NCI-H1048 (cell line): ENCODE data around the gene MORF4L2.

Source experiments
- DNase-seq: peaks from one replicate; lab custom pipeline; 2025; lab: John Stamatoyannopoulos, UW

The MORF4L2 gene

GRCh38 chrX:103631145-103631544 lies 55.4 kb downstream of the MORF4L2 start:
- no peak for DNase-seq

DNA sequence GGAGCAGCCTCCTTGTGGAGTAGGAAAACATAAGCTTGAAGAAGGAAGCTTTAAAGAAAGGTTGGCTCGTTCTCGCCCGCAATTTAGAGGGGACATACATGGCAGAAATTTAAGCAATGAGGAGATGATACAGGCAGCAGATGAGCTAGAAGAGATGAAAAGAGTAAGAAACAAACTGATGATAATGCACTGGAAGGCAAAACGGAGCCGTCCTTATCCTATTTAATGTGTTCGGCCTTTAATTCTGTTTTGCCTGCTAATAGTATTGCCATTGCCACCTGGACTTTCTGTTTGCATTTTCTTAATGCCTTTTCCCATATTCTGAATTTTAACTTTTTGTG lies 56.4 kb downstream of the MORF4L2 start:
- no peak for DNase-seq

DNA sequence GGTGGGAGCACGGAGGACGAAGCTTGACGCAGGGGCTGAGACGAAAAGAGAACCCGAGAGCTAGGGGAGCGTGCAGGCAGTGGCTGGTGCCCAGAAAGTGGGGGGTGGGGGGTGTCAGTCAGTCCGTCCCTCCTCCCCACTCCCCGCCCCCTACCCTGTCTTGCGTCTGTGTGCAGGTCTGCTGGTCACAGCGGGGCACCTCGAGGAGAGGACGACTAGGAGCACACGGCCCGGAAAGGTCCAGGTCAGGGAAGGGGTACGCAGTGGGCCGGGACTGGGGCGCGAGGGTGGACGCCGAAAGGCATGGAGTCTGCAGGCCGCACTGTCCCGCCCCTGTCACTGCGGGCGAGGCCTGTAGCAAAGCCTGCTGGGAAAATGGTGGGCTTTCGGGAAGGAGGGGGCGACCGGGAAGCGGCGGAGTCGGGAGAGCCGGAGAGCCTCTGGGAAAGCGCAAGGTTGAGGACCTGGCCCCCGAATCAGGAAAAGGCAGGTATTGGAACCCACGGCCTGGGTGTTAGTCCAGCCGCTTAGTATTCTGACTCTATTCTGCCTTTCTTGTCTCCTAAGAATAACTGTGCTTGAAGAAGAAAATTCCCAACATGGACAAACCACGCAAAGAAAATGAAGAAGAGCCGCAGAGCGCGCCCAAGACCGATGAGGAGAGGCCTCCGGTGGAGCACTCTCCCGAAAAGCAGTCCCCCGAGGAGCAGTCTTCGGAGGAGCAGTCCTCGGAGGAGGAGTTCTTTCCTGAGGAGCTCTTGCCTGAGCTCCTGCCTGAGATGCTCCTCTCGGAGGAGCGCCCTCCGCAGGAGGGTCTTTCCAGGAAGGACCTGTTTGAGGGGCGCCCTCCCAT lies 57.0 kb downstream of the MORF4L2 start:
- no peak for DNase-seq

- no peak for DNase-seq
These were observed 57.8 kb downstream of the MORF4L2 start, which contains the start of gene TCEAL1 for GRCh38 chrX:103628386-103629317. Gene TCEAL1 (plus strand): TSS chrX:103628975. CDS start chrX:103629917, 942 bp downstream.

DNA sequence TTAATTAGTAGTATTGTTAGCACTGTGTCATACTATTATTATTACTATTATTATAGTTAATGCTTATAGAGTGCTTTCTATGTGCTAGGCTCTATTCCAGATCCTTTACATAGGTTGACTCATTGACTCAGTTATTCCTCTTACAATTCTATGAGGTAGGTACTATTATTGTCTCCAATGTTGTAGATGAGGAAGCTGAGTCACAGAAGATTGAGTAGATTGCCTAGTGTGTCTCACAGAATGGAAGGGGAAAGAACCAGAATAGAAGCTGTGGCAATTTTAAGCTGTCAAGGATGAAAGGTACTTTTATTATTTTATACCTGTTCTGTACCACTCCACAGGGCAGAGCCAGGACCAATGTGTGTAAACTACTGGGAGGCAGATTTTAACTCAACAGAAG lies 59.6 kb downstream of the MORF4L2 start:
- DNase-seq, result no peak
